ENCODE results near the gene ST3GAL3.

- TF ChIP-seq ZFP1 (CRISPR knock-in tag; IDR thresholded peaks at IDR 0.05): no peak
- no peak for TF ChIP-seq TCF7L2 (IDR thresholded peaks at IDR 0.05; ENCODE audit: low read depth, low read length)
- TF ChIP-seq TOPORS (CRISPR knock-in tag; IDR thresholded peaks at IDR 0.05): no peak
- no peak for TF ChIP-seq ZNF788 (CRISPR knock-in tag; IDR thresholded peaks at IDR 0.05; ENCODE audit: borderline replicate concordance)
- TF ChIP-seq REST (IDR thresholded peaks at IDR 0.05; ENCODE audit: borderline replicate concordance in 1 of 2, low read depth in 1 of 2, low read length in 2 of 2): no peak
- no peak for TF ChIP-seq RFX3 (CRISPR knock-in tag; IDR thresholded peaks at IDR 0.05)
Observed at GRCh38 chr1:43879996-43880395, 172.7 kb downstream of the ST3GAL3 start.

Data from HepG2 (cell line).